WTC11 (cell line): Measurements from ENCODE around the gene CAMSAP1. TPM values are rescaled to one million over a fixed set of nuclear protein-coding genes. Genes with fewer than 3 reads are reported as not detected.

Experiments used
- ATAC-seq: fragments of 200-7000 bp; cut with Tn5 transposase; 2 replicates; pipeline ENCODE4 v1.10.0; 2021; ENCODE audit warnings: mild to moderate bottlenecking, moderate library complexity
- CTCF ChIA-PET: fragments of 300-600 bp; sonication (Branson Sonifier 250); formaldehyde crosslinking; loops from one replicate; lab custom pipeline; 2021; ENCODE audit warnings: antibody characterized with exemption; lab: Charles Lee
- POLR2A ChIA-PET: fragments of 350-600 bp; sonication (Branson Sonifier 250); formaldehyde crosslinking; loops from one replicate; lab custom pipeline; 2021; ENCODE audit warnings: antibody characterized with exemption; lab: Charles Lee
- DNase-seq: peaks from one replicate; pipeline ENCODE4 v3.0.0; 2021; ENCODE audit warnings: low spot score
- H3K27ac Mint-ChIP-seq: 2 replicates; pipeline ENCODE4 v1.8.0; 2021; ENCODE audit warnings: mixed read lengths
- H3K27me3 Mint-ChIP-seq: 2 replicates; pipeline ENCODE4 v1.8.0; 2021; ENCODE audit warnings: low read depth, mild to moderate bottlenecking, moderate library complexity, mixed read lengths
- H3K36me3 Mint-ChIP-seq: 2 replicates; pipeline ENCODE4 v1.8.0; 2021; ENCODE audit warnings: mixed read lengths
- H3K4me1 Mint-ChIP-seq: 2 replicates; pipeline ENCODE4 v1.8.0; 2022; ENCODE audit warnings: mixed read lengths
- H3K4me3 Mint-ChIP-seq: 2 replicates; pipeline ENCODE4 v1.8.0; 2021; ENCODE audit warnings: mild to moderate bottlenecking, moderate library complexity, mixed read lengths
- H3K9me3 Mint-ChIP-seq: 2 replicates; pipeline ENCODE4 v1.8.0; 2021; ENCODE audit warnings: mixed read lengths
- AFF4 ChIP-seq: sonication (generic); formaldehyde crosslinking; IDR thresholded peaks from 2 replicates; pipeline ENCODE4 v1.8.1; 2023; ENCODE audit warnings: mild to moderate bottlenecking, missing genetic modification reagents, borderline replicate concordance
- CBFB ChIP-seq: sonication (generic); formaldehyde crosslinking; IDR thresholded peaks from 2 replicates; pipeline ENCODE4 v1.8.1; 2022; ENCODE audit warnings: mild to moderate bottlenecking, low read depth, missing genetic modification reagents
- ERG ChIP-seq: fragments of 250-450 bp; sonication (Bioruptor Pico); IDR thresholded peaks from 2 replicates; pipeline ENCODE4 v1.8.0; 2021; ENCODE audit warnings: mild to moderate bottlenecking
- FOXJ3 ChIP-seq: sonication (generic); formaldehyde crosslinking; IDR thresholded peaks from 2 replicates; pipeline ENCODE4 v1.9.0; 2021; ENCODE audit warnings: missing genetic modification reagents, mild to moderate bottlenecking, borderline replicate concordance
- MAX ChIP-seq: sonication (generic); formaldehyde crosslinking; IDR thresholded peaks from 2 replicates; pipeline ENCODE4 v1.8.0; 2022; ENCODE audit warnings: mild to moderate bottlenecking, missing genetic modification reagents
- MXD4 ChIP-seq: fragments of 250-450 bp; sonication (Bioruptor Pico); IDR thresholded peaks from 2 replicates; pipeline ENCODE4 v1.8.0; 2021; ENCODE audit warnings: mild to moderate bottlenecking, moderate library complexity, borderline replicate concordance
- MYBL2 ChIP-seq: sonication (generic); formaldehyde crosslinking; IDR thresholded peaks from 2 replicates; pipeline ENCODE4 v1.8.1; 2023; ENCODE audit warnings: mild to moderate bottlenecking, moderate library complexity, missing genetic modification reagents
- NFATC4 ChIP-seq: fragments of 250-450 bp; sonication (Bioruptor Pico); IDR thresholded peaks from 2 replicates; pipeline ENCODE4 v1.9.0; 2021; ENCODE audit warnings: mild to moderate bottlenecking
- NFYB ChIP-seq: sonication (generic); formaldehyde crosslinking; conservative IDR thresholded peaks from 2 replicates; pipeline ENCODE4 v1.8.0; 2022; ENCODE audit warnings: low read depth, missing genetic modification reagents
- OVOL2 ChIP-seq: fragments of 250-450 bp; sonication (Bioruptor Pico); IDR thresholded peaks from 2 replicates; pipeline ENCODE4 v1.9.0; 2021; ENCODE audit warnings: mild to moderate bottlenecking, borderline replicate concordance
- RORB ChIP-seq: fragments of 250-450 bp; sonication (Bioruptor Pico); IDR thresholded peaks from 2 replicates; pipeline ENCODE4 v1.9.0; 2021; ENCODE audit warnings: mild to moderate bottlenecking
- SMAD4 ChIP-seq: sonication (generic); formaldehyde crosslinking; IDR thresholded peaks from 2 replicates; pipeline ENCODE4 v1.8.0; 2022; ENCODE audit warnings: mild to moderate bottlenecking, missing genetic modification reagents
- SOX15 ChIP-seq: fragments of 250-450 bp; sonication (Bioruptor Pico); IDR thresholded peaks from 2 replicates; pipeline ENCODE4 v1.9.0; 2021; ENCODE audit warnings: mild to moderate bottlenecking
- SP1 ChIP-seq: sonication (generic); formaldehyde crosslinking; conservative IDR thresholded peaks from 2 replicates; pipeline ENCODE4 v1.8.1; 2022; ENCODE audit warnings: missing genetic modification reagents
- ZNF263 ChIP-seq: sonication (generic); formaldehyde crosslinking; IDR thresholded peaks from 2 replicates; pipeline ENCODE4 v1.8.1; 2022; ENCODE audit warnings: low read depth, mild to moderate bottlenecking, moderate library complexity, missing genetic modification reagents
- ZNF317 ChIP-seq: sonication (generic); formaldehyde crosslinking; IDR thresholded peaks from 2 replicates; pipeline ENCODE4 v1.8.1; 2023; ENCODE audit warnings: low read depth, mild to moderate bottlenecking, moderate library complexity, missing genetic modification reagents, borderline replicate concordance
- ZNF416 ChIP-seq: fragments of 250-450 bp; sonication (Bioruptor Pico); IDR thresholded peaks from 2 replicates; pipeline ENCODE4 v1.9.0; 2021; ENCODE audit warnings: mild to moderate bottlenecking, inconsistent platforms
- total RNA-seq: library from RNA; stranded (reverse); gene quantifications from 3 replicates; pipeline ENCODE4 v1.2.3, GENCODE V29; 2021
- TF ChIP-seq, protein P1 (sequence below): sonication (generic); formaldehyde crosslinking; IDR thresholded peaks from 2 replicates; pipeline ENCODE4 v1.8.1; 2023; ENCODE audit warnings: mild to moderate bottlenecking, missing genetic modification reagents

CAMSAP1 gene
- total RNA-seq, 1 experiment from 2014 or later, result 40.5 TPM

GRCh38 chr9:135826188-135826545, 81.2 kb downstream of the CAMSAP1 start:
- ChIA-PET POLR2A (no interaction called here), CTCF (no interaction called here)
- Mint-ChIP-seq H3K27me3 (no peaks in the 10 kb centered on the region), H3K4me1 (no peaks in the 10 kb centered on the region), H3K4me3 (no peak overlapping the region), H3K27ac (peak overlapping the region; percentile 86), H3K9me3 (peaks cover 6% of the 10 kb centered on the region; the same call in 1 of the 2 replicates), H3K36me3 (peaks cover 57% of the 10 kb centered on the region)
- ATAC-seq, result no peak
- DNase-seq, result no peak
- TF ChIP-seq MAX (CRISPR knock-in tag) (no peak), NFYB (CRISPR knock-in tag) (no peak), AFF4 (CRISPR knock-in tag) (no peak)
- TF ChIP-seq, protein P1, sequence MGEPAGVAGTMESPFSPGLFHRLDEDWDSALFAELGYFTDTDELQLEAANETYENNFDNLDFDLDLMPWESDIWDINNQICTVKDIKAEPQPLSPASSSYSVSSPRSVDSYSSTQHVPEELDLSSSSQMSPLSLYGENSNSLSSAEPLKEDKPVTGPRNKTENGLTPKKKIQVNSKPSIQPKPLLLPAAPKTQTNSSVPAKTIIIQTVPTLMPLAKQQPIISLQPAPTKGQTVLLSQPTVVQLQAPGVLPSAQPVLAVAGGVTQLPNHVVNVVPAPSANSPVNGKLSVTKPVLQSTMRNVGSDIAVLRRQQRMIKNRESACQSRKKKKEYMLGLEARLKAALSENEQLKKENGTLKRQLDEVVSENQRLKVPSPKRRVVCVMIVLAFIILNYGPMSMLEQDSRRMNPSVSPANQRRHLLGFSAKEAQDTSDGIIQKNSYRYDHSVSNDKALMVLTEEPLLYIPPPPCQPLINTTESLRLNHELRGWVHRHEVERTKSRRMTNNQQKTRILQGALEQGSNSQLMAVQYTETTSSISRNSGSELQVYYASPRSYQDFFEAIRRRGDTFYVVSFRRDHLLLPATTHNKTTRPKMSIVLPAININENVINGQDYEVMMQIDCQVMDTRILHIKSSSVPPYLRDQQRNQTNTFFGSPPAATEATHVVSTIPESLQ, result no peak

- TF ChIP-seq SMAD4 (CRISPR knock-in tag), result no peak
- no peak for TF ChIP-seq ZNF317 (CRISPR knock-in tag)
- TF ChIP-seq ZNF416 (CRISPR knock-in tag), result no peak
- no peak for TF ChIP-seq SOX15 (CRISPR knock-in tag)
- no peak for TF ChIP-seq ERG (CRISPR knock-in tag)
- no peak for TF ChIP-seq MYBL2 (CRISPR knock-in tag)
- no peak for TF ChIP-seq AFF4 (CRISPR knock-in tag)
- no peak for TF ChIP-seq ZNF263 (CRISPR knock-in tag)
- no peak for TF ChIP-seq NFATC4
- TF ChIP-seq RORB (CRISPR knock-in tag), result no peak
- TF ChIP-seq FOXJ3 (CRISPR knock-in tag), result no peak
- no peak for TF ChIP-seq OVOL2
- no peak for TF ChIP-seq SP1 (CRISPR knock-in tag)
- no peak for TF ChIP-seq MXD4
- no peak for TF ChIP-seq CBFB
- Mint-ChIP-seq H3K9me3 (peaks cover 6% of the 10 kb centered on the region; the same call in 1 of the 2 replicates), H3K27ac (peak overlapping the region; percentile 32), H3K4me1 (no peaks in the 10 kb centered on the region), H3K36me3 (peaks cover 62% of the 10 kb centered on the region), H3K27me3 (no peaks in the 10 kb centered on the region), H3K4me3 (no peak overlapping the region)
- ATAC-seq (no peak), DNase-seq (no peak)
- ChIA-PET POLR2A (no interaction called here), CTCF (no interaction called here)
Observed at GRCh38 chr9:135825435-135826187, 81.7 kb downstream of the CAMSAP1 start.
